ENCODE data around the gene LTA. TPM values are rescaled to one million over a fixed set of nuclear protein-coding genes. Genes with fewer than 3 reads are reported as not detected.
"Not testable (repeated sequence)": the region's sequence is repeated elsewhere in the genome, so short reads cannot be mapped to it uniquely, and the experiment has no call there.

Gene LTA
- polyA plus RNA-seq, 3 donors: 0.26 to 0.28 TPM; not detected in 1

DNA sequence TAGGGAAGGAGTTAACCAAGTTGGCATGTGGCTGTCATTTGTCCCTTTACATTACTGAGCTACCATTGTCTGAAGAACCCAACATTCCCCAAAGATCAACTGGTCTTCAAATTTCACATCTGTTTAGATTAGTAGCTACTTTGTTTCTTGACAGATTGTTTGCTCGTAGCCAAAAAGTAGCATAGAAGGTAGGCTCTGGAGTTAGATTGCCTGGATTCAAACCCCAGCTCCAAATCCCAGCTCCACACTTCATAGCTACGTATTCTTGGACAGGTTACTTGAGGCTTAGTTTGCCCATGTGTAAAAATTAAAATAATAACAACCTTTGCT lies 23.6 kb upstream of the LTA start:
- H3K36me3 ChIP-seq (replicated peaks in 1 of 2; ENCODE audit: control insufficient read depth in 1 of 2, insufficient read depth in 2 of 2, low read length in 2 of 2): peaks cover 0 to 21% of the 10 kb centered on the region in 2 donors
- no peak overlapping the region for H3K4me2 ChIP-seq (replicated peaks; ENCODE audit: extremely low read depth, low read length, poor library complexity, severe bottlenecking)
- no peak overlapping the region for H3K4me3 ChIP-seq (replicated peaks in 1 of 3; ENCODE audit: low read depth in 2 of 3, low read length in 3 of 3)
- no peak for DNase-seq
- no CpG with 5 or more reads among the region's 2 CpGs for WGBS (ENCODE audit: insufficient coverage)
- H3K36me3 Mint-ChIP-seq: peaks cover 11 to 23% of the 10 kb centered on the region in 2 donors
- no peaks in the 10 kb centered on the region for H3K27me3 ChIP-seq (ENCODE audit: control insufficient read depth in 2 of 2, insufficient read depth in 2 of 2, low read length in 2 of 2)
- H3K27ac Mint-ChIP-seq: peak overlapping the region in 5 of 7 donors; percentile 86 to 96 (median 94)
- intact Hi-C loops (cut with micrococcal nuclease): loop anchor here (5.0 to 10.0 kb wide), 6 partner anchors 54 to 406 kb away; partner anchors contain the start of genes C6orf47 (in 1 of the 2), CLIC1 (in 1 of the 2), GPANK1 (in 1 of the 2) and MICB (in 1 of the 2)
- peaks cover 34 to 42% of the 10 kb centered on the region in 2 donors for H3K4me1 ChIP-seq (ENCODE audit: control insufficient read depth in 1 of 2, insufficient read depth in 2 of 2, low read length in 2 of 2)
- no peak overlapping the region for H3K9ac ChIP-seq (ENCODE audit: insufficient read depth, low read length, poor library complexity, severe bottlenecking)
- H3K9me3 Mint-ChIP-seq: no peaks in the 10 kb centered on the region
- no peaks in the 10 kb centered on the region for H4K20me1 ChIP-seq (ENCODE audit: insufficient read depth, low read length)
- no peak for TF ChIP-seq CTCF (IDR thresholded peaks at IDR 0.05)
- H3K9me3 ChIP-seq (replicated peaks in 1 of 2; ENCODE audit: control insufficient read depth in 1 of 2, insufficient read depth in 1 of 2, low read length in 2 of 2): no peaks in the 10 kb centered on the region
- H3K27me3 Mint-ChIP-seq (ENCODE audit: low read depth in 3 of 3): no peaks in the 10 kb centered on the region
- no peak overlapping the region for H2AFZ ChIP-seq (ENCODE audit: insufficient read depth, low read depth, low read length, poor library complexity, severe bottlenecking)
- peaks cover 45% of the 10 kb centered on the region for H3K79me2 ChIP-seq (ENCODE audit: insufficient read depth, low read length)
- no peak overlapping the region for H3K4me3 Mint-ChIP-seq
- peaks cover 46% of the 10 kb centered on the region for H3K4me1 Mint-ChIP-seq
- peak overlapping the region; percentile 21 to 68 for H3K27ac ChIP-seq (ENCODE audit: low read depth in 1 of 2, low read length in 2 of 2)

GRCh38 chr6:31551371-31551770 lies 20.7 kb upstream of the LTA start:
- not testable (repeated sequence) for H3K9me3 ChIP-seq (replicated peaks in 1 of 2; ENCODE audit: control insufficient read depth in 1 of 2, insufficient read depth in 1 of 2, low read length in 2 of 2); H3K9me3 Mint-ChIP-seq; H3K27me3 Mint-ChIP-seq (ENCODE audit: low read depth in 3 of 3); H3K4me3 Mint-ChIP-seq; H3K27me3 ChIP-seq (ENCODE audit: control insufficient read depth in 2 of 2, insufficient read depth in 2 of 2, low read length in 2 of 2); H4K20me1 ChIP-seq (ENCODE audit: insufficient read depth, low read length); H2AFZ ChIP-seq (ENCODE audit: insufficient read depth, low read depth, low read length, poor library complexity, severe bottlenecking); H3K4me3 ChIP-seq (replicated peaks in 1 of 3; ENCODE audit: low read depth in 2 of 3, low read length in 3 of 3); H3K4me2 ChIP-seq (replicated peaks; ENCODE audit: extremely low read depth, low read length, poor library complexity, severe bottlenecking); H3K9ac ChIP-seq (ENCODE audit: insufficient read depth, low read length, poor library complexity, severe bottlenecking)
- WGBS (ENCODE audit: insufficient coverage): 11% methylated on average over 3 of the region's 5 CpGs
- Mint-ChIP-seq H3K4me1 (peaks cover 49% of the 10 kb centered on the region), H3K36me3 (peaks cover 14 to 31% of the 10 kb centered on the region in 2 donors), H3K27ac (peak overlapping the region; percentile 45 to 89 (median 79))
- Histone ChIP-seq H3K79me2 (ENCODE audit: insufficient read depth, low read length) (peaks cover 47% of the 10 kb centered on the region), H3K27ac (ENCODE audit: low read depth in 1 of 2, low read length in 2 of 2) (peak overlapping the region in 1 of 2 donors; percentile 36), H3K4me1 (ENCODE audit: control insufficient read depth in 1 of 2, insufficient read depth in 2 of 2, low read length in 2 of 2) (peaks cover 41 to 47% of the 10 kb centered on the region in 2 donors), H3K36me3 (replicated peaks in 1 of 2; ENCODE audit: control insufficient read depth in 1 of 2, insufficient read depth in 2 of 2, low read length in 2 of 2) (peaks cover 0 to 21% of the 10 kb centered on the region in 2 donors)
- intact Hi-C loops (cut with micrococcal nuclease): loop anchor here (1.0 to 2.0 kb wide), 2 partner anchors 47 kb away; no protein-coding TSS in a partner anchor
- peak; percentile 85 to 90 (median 90) for DNase-seq
- TF ChIP-seq CTCF (IDR thresholded peaks at IDR 0.05): peak; percentile 81
